ENCODE data around the gene PKD2L1.
"Not testable (repeated sequence)": the region's sequence is repeated elsewhere in the genome, so short reads cannot be mapped to it uniquely, and the experiment has no call there.

Gene PKD2L1

GRCh38 chr10:100297242-100297641 lies 32.8 kb downstream of the PKD2L1 start:
- H3K4me3 ChIP-seq (ENCODE audit: control insufficient read depth, low read depth, low read length), result no peak overlapping the region
- no peak for DNase-seq (ENCODE audit: low read depth)
- no peak for TF ChIP-seq CTCF (conservative IDR thresholded peaks at IDR 0.05; ENCODE audit: control insufficient read depth, insufficient read depth, low read depth, low read length)

GRCh38 chr10:100293066-100293465 lies 37.0 kb downstream of the PKD2L1 start:
- no peak overlapping the region for H3K4me3 ChIP-seq (ENCODE audit: control insufficient read depth, low read depth, low read length)
- no peak for DNase-seq (ENCODE audit: low read depth)
- TF ChIP-seq CTCF (conservative IDR thresholded peaks at IDR 0.05; ENCODE audit: control insufficient read depth, insufficient read depth, low read depth, low read length), result no peak

- not testable (repeated sequence) for H3K4me3 ChIP-seq (ENCODE audit: control insufficient read depth, low read depth, low read length)
- peak; percentile 58 for DNase-seq (ENCODE audit: low read depth)
Observed at GRCh38 chr10:100292300-100292699, 37.7 kb downstream of the PKD2L1 start.

- no peak overlapping the region for H3K4me3 ChIP-seq (ENCODE audit: control insufficient read depth, low read depth, low read length)
- no peak for DNase-seq (ENCODE audit: low read depth)
- no peak for TF ChIP-seq CTCF (conservative IDR thresholded peaks at IDR 0.05; ENCODE audit: control insufficient read depth, insufficient read depth, low read depth, low read length)
Observed at GRCh38 chr10:100291356-100291755, 38.7 kb downstream of the PKD2L1 start.

GRCh38 chr10:100289641-100290040 lies 40.4 kb downstream of the PKD2L1 start:
- H3K4me3 ChIP-seq (ENCODE audit: control insufficient read depth, low read depth, low read length), result no peak overlapping the region
- no peak for DNase-seq (ENCODE audit: low read depth)
- no peak for TF ChIP-seq CTCF (conservative IDR thresholded peaks at IDR 0.05; ENCODE audit: control insufficient read depth, insufficient read depth, low read depth, low read length)

GRCh38 chr10:100288196-100288595 lies 41.8 kb downstream of the PKD2L1 start:
- no peak for DNase-seq (ENCODE audit: low read depth)
- no peak for TF ChIP-seq CTCF (conservative IDR thresholded peaks at IDR 0.05; ENCODE audit: control insufficient read depth, insufficient read depth, low read depth, low read length)
- H3K4me3 ChIP-seq (ENCODE audit: control insufficient read depth, low read depth, low read length), result no peak overlapping the region

GRCh38 chr10:100287756-100288155 lies 42.3 kb downstream of the PKD2L1 start:
- no peak for DNase-seq (ENCODE audit: low read depth)
- TF ChIP-seq CTCF (conservative IDR thresholded peaks at IDR 0.05; ENCODE audit: control insufficient read depth, insufficient read depth, low read depth, low read length), result no peak
- H3K4me3 ChIP-seq (ENCODE audit: control insufficient read depth, low read depth, low read length), result no peak overlapping the region
